ENCODE measurements around the gene SALL3. TPM values are rescaled to one million over a fixed set of nuclear protein-coding genes. Genes with fewer than 3 reads are reported as not detected.

Gene SALL3
- total RNA-seq, 2 donors from 2014 or later: 3.0 to 40.8 TPM

DNA sequence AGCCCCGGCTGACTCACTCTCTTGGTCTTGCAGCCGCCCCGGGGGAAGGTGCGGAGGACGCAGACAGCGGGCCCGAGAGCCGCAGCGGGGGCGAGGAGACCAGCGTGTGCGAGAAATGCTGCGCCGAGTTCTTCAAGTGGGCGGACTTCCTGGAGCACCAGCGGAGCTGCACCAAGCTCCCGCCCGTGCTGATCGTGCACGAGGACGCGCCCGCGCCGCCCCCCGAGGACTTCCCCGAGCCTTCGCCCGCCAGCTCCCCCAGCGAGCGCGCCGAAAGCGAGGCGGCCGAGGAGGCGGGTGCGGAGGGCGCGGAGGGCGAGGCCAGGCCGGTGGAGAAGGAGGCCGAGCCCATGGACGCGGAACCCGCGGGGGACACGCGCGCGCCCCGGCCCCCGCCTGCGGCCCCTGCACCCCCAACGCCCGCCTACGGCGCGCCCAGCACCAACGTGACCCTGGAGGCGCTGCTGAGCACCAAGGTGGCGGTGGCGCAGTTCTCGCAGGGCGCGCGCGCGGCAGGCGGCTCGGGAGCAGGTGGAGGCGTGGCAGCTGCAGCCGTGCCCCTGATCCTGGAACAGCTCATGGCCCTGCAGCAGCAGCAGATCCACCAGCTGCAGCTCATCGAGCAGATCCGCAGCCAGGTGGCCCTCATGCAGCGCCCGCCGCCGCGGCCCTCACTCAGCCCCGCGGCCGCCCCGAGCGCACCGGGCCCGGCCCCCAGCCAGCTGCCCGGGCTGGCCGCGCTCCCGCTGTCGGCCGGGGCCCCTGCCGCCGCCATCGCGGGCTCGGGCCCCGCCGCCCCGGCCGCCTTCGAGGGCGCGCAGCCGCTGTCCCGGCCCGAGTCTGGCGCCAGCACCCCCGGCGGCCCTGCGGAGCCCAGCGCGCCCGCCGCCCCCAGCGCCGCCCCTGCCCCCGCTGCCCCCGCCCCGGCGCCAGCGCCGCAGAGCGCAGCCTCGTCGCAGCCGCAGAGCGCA, 12.7 kb downstream of the SALL3 start:
- Histone ChIP-seq H3K9me3 (no peaks in the 10 kb centered on the region), H3K36me3 (no peaks in the 10 kb centered on the region), H3K27me3 (replicated peaks; ENCODE audit: insufficient read depth) (no peaks in the 10 kb centered on the region), H3K27ac (no peak overlapping the region), H3K4me1 (replicated peaks) (no peaks in the 10 kb centered on the region), H3K4me3 (no peak overlapping the region)
- 86% methylated on average over 94 of the region's 129 CpGs for WGBS
- intact Hi-C loops (cut with DNase I): no loop called here
- no peak for DNase-seq (ENCODE audit: low spot score)
- TF ChIP-seq POLR2A (IDR thresholded peaks at IDR 0.05): no peak
- TF ChIP-seq, protein P1, sequence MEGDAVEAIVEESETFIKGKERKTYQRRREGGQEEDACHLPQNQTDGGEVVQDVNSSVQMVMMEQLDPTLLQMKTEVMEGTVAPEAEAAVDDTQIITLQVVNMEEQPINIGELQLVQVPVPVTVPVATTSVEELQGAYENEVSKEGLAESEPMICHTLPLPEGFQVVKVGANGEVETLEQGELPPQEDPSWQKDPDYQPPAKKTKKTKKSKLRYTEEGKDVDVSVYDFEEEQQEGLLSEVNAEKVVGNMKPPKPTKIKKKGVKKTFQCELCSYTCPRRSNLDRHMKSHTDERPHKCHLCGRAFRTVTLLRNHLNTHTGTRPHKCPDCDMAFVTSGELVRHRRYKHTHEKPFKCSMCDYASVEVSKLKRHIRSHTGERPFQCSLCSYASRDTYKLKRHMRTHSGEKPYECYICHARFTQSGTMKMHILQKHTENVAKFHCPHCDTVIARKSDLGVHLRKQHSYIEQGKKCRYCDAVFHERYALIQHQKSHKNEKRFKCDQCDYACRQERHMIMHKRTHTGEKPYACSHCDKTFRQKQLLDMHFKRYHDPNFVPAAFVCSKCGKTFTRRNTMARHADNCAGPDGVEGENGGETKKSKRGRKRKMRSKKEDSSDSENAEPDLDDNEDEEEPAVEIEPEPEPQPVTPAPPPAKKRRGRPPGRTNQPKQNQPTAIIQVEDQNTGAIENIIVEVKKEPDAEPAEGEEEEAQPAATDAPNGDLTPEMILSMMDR (IDR thresholded peaks at IDR 0.05): no peak
- no peak for TF ChIP-seq POLR2AphosphoS5 (IDR thresholded peaks at IDR 0.05)

GRCh38 chr18:78993014-78993926, 13.7 kb downstream of the SALL3 start:
- intact Hi-C loops (cut with DNase I): no loop called here
- Histone ChIP-seq H3K9me3 (no peaks in the 10 kb centered on the region), H3K4me3 (no peak overlapping the region), H3K27me3 (replicated peaks; ENCODE audit: insufficient read depth) (no peaks in the 10 kb centered on the region), H3K36me3 (no peaks in the 10 kb centered on the region), H3K27ac (no peak overlapping the region), H3K4me1 (replicated peaks) (no peaks in the 10 kb centered on the region)
- DNase-seq (ENCODE audit: low spot score): no peak
- 96% methylated on average over 90 of the region's 90 CpGs for WGBS
- TF ChIP-seq POLR2A (IDR thresholded peaks at IDR 0.05): no peak
- TF ChIP-seq, protein P1 (IDR thresholded peaks at IDR 0.05): no peak
- no peak for TF ChIP-seq POLR2AphosphoS5 (IDR thresholded peaks at IDR 0.05)

GRCh38 chr18:78994000-78994399, 14.4 kb downstream of the SALL3 start:
- intact Hi-C loops (cut with DNase I): no loop called here
- no peaks in the 10 kb centered on the region for H3K9me3 ChIP-seq
- H3K36me3 ChIP-seq: no peaks in the 10 kb centered on the region
- H3K27me3 ChIP-seq (replicated peaks; ENCODE audit: insufficient read depth): no peaks in the 10 kb centered on the region
- no peak for DNase-seq (ENCODE audit: low spot score)
- TF ChIP-seq POLR2A (IDR thresholded peaks at IDR 0.05): no peak
- TF ChIP-seq POLR2AphosphoS5 (IDR thresholded peaks at IDR 0.05): no peak
- TF ChIP-seq, protein P1 (IDR thresholded peaks at IDR 0.05): no peak
- H3K27ac ChIP-seq: no peak overlapping the region
- 97% methylated on average over 35 of the region's 37 CpGs for WGBS
- no peak overlapping the region for H3K4me3 ChIP-seq
- no peaks in the 10 kb centered on the region for H3K4me1 ChIP-seq (replicated peaks)

GRCh38 chr18:78994531-78994930, 14.9 kb downstream of the SALL3 start:
- intact Hi-C loops (cut with DNase I): no loop called here

More at GRCh38 chr18:78994531-78994930, 14.9 kb downstream of the SALL3 start:
- no peaks in the 10 kb centered on the region for H3K9me3 ChIP-seq
- no peak for DNase-seq (ENCODE audit: low spot score)
- no peaks in the 10 kb centered on the region for H3K36me3 ChIP-seq
- 89% methylated on average over 22 of the region's 38 CpGs for WGBS
- no peaks in the 10 kb centered on the region for H3K4me1 ChIP-seq (replicated peaks)
- TF ChIP-seq POLR2A (IDR thresholded peaks at IDR 0.05) (no peak), POLR2AphosphoS5 (IDR thresholded peaks at IDR 0.05) (no peak)
- TF ChIP-seq, protein P1 (IDR thresholded peaks at IDR 0.05): no peak
- H3K4me3 ChIP-seq: no peak overlapping the region
- H3K27ac ChIP-seq: no peak overlapping the region
- no peaks in the 10 kb centered on the region for H3K27me3 ChIP-seq (replicated peaks; ENCODE audit: insufficient read depth)
